ENCODE data around the gene DGKZ.

The DGKZ gene

GRCh38 chr11:46332568-46333393 lies 14.5 kb upstream of the DGKZ start:
- TF ChIP-seq, protein P1, sequence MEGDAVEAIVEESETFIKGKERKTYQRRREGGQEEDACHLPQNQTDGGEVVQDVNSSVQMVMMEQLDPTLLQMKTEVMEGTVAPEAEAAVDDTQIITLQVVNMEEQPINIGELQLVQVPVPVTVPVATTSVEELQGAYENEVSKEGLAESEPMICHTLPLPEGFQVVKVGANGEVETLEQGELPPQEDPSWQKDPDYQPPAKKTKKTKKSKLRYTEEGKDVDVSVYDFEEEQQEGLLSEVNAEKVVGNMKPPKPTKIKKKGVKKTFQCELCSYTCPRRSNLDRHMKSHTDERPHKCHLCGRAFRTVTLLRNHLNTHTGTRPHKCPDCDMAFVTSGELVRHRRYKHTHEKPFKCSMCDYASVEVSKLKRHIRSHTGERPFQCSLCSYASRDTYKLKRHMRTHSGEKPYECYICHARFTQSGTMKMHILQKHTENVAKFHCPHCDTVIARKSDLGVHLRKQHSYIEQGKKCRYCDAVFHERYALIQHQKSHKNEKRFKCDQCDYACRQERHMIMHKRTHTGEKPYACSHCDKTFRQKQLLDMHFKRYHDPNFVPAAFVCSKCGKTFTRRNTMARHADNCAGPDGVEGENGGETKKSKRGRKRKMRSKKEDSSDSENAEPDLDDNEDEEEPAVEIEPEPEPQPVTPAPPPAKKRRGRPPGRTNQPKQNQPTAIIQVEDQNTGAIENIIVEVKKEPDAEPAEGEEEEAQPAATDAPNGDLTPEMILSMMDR (IDR thresholded peaks at IDR 0.05; ENCODE audit: low read length, missing control alignments), result no peak
- H3K4me3 ChIP-seq (replicated peaks; ENCODE audit: low read depth, low read length), result peak overlapping the region; percentile 5
- no peak for DNase-seq (ENCODE audit: low read depth)

GRCh38 chr11:46333394-46333947 lies 13.8 kb upstream of the DGKZ start:
- TF ChIP-seq, protein P1 (IDR thresholded peaks at IDR 0.05; ENCODE audit: low read length, missing control alignments), result no peak
- no peak overlapping the region for H3K4me3 ChIP-seq (replicated peaks; ENCODE audit: low read depth, low read length)
- DNase-seq (ENCODE audit: low read depth), result no peak

DNA sequence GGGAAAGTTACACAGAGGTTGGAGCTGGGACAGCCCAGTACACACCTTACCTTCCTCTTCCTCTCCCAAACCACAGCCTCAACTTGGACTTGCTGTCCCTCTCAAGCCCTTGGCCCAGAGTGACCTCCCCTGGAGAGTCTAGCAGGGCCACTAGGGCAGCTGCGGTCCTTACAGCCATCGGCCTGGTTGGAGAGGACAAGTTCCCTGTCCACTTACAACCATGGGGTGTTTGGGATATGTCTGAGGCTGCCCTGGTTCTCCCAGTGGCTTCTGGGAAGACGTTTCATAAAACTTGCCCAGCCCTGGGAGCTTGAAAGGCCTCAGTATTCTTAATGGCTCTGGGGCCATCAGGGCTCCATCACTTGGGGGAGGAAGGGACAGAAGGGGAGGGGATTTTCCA lies 13.1 kb upstream of the DGKZ start:
- TF ChIP-seq, protein P1 (IDR thresholded peaks at IDR 0.05; ENCODE audit: low read length, missing control alignments), result no peak
- no peak overlapping the region for H3K4me3 ChIP-seq (replicated peaks; ENCODE audit: low read depth, low read length)
- no peak for DNase-seq (ENCODE audit: low read depth)

GRCh38 chr11:46335271-46335670 lies 12.0 kb upstream of the DGKZ start:
- TF ChIP-seq, protein P1 (IDR thresholded peaks at IDR 0.05; ENCODE audit: low read length, missing control alignments), result no peak
- no peak overlapping the region for H3K4me3 ChIP-seq (replicated peaks; ENCODE audit: low read depth, low read length)
- DNase-seq (ENCODE audit: low read depth), result no peak

- no peak for DNase-seq (ENCODE audit: low read depth)
- TF ChIP-seq, protein P1 (IDR thresholded peaks at IDR 0.05; ENCODE audit: low read length, missing control alignments), result no peak
- H3K4me3 ChIP-seq (replicated peaks; ENCODE audit: low read depth, low read length), result no peak overlapping the region
Observed at GRCh38 chr11:46335890-46336562, 11.2 kb upstream of the DGKZ start.

DNA sequence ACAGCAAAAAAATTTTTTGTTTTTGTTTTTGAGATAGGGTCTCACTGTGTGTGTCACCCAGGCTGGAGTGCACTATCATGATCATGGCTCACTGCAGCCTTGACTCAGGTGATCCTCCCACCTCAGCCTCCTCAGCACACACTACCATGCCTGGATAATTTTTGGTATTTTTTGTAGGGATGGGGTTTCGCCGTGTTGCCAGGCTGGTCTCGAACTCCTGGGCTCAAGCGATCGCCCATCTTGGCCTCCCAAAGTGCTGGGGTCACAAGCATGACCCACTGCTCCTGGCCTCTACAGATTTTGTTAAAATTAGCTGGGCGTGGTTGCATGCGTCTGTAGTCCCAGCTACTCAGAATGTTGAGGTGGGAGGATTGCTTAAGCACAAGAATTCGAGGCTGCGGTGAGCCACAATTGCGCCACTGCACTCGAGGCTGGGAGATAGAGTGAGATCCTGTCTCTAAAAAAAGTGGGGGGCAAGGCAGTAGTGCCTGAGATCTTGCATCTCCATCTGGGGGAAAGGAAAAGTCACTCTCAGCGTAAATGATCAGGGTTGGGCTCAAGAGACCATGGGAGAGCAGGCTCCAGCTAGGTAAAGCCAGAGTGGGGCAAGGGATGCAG lies 10.6 kb upstream of the DGKZ start:
- TF ChIP-seq, protein P1 (IDR thresholded peaks at IDR 0.05; ENCODE audit: low read length, missing control alignments), result no peak
- peak; percentile 49 for DNase-seq (ENCODE audit: low read depth)
- H3K4me3 ChIP-seq (replicated peaks; ENCODE audit: low read depth, low read length), result no peak overlapping the region

All from fibroblast of pulmonary artery (primary cell).